Stromal cell of bone marrow (primary cell): ENCODE measurements around the gene SRPK2.

Experiments
- DNase-seq: peaks from one replicate; pipeline ENCODE4 v3.0.0-alpha.2; 2012; ENCODE audit warnings: low read depth

SRPK2 gene

GRCh38 chr7:105097619-105098018, 291.1 kb downstream of the SRPK2 start:
- peak; percentile 34 for DNase-seq

GRCh38 chr7:105096306-105096705, 292.4 kb downstream of the SRPK2 start:
- no peak for DNase-seq

- DNase-seq: no peak
Observed at GRCh38 chr7:105094966-105095365, 293.8 kb downstream of the SRPK2 start.

- no peak for DNase-seq
Observed at GRCh38 chr7:105088456-105088855, 300.3 kb downstream of the SRPK2 start.

GRCh38 chr7:105087981-105088380, 300.7 kb downstream of the SRPK2 start:
- no peak for DNase-seq

- no peak for DNase-seq
Observed at GRCh38 chr7:105086850-105087249, 301.9 kb downstream of the SRPK2 start.

- DNase-seq: no peak
Observed at GRCh38 chr7:105084581-105084980, 304.1 kb downstream of the SRPK2 start.

- no peak for DNase-seq
Observed at GRCh38 chr7:105079348-105079747, 309.4 kb downstream of the SRPK2 start.

GRCh38 chr7:105073143-105073542, 315.6 kb downstream of the SRPK2 start:
- no peak for DNase-seq

GRCh38 chr7:105068886-105069285, 319.8 kb downstream of the SRPK2 start:
- DNase-seq: no peak

- no peak for DNase-seq
Observed at GRCh38 chr7:105067691-105068090, 321.0 kb downstream of the SRPK2 start.
